ENCODE data around the gene RANBP9. TPM values are rescaled to one million over a fixed set of nuclear protein-coding genes. Genes with fewer than 3 reads are reported as not detected.
A peak's percentile ranks its signal among the peaks of the same experiment; 100 is the strongest.

Gene RANBP9
- total RNA-seq, 1 donor from 2014 or later: 40.4 TPM

- Mint-ChIP-seq H3K36me3 (no peaks in the 10 kb centered on the region), H3K27me3 (no peaks in the 10 kb centered on the region), H3K27ac (no peak overlapping the region), H3K4me3 (no peak overlapping the region), H3K9me3 (peaks cover 9% of the 10 kb centered on the region), H3K4me1 (ENCODE audit: unreplicated experiment) (peaks cover 7% of the 10 kb centered on the region)
- TF ChIP-seq CTCF (conservative IDR thresholded peaks at IDR 0.05): no peak
- no peak for DNase-seq (ENCODE audit: extremely low spot score, unreplicated experiment)
Observed at GRCh38 chr6:13716955-13717295, 5.3 kb upstream of the RANBP9 start.

- Mint-ChIP-seq H3K36me3 (no peaks in the 10 kb centered on the region), H3K27ac (no peak overlapping the region), H3K27me3 (no peaks in the 10 kb centered on the region), H3K4me1 (ENCODE audit: unreplicated experiment) (peaks cover 7% of the 10 kb centered on the region), H3K4me3 (no peak overlapping the region), H3K9me3 (peaks cover 9% of the 10 kb centered on the region)
- DNase-seq (ENCODE audit: extremely low spot score, unreplicated experiment): no peak
- TF ChIP-seq CTCF (conservative IDR thresholded peaks at IDR 0.05): no peak
Observed at GRCh38 chr6:13716225-13716954, 4.8 kb upstream of the RANBP9 start.

- DNase-seq (ENCODE audit: extremely low spot score, unreplicated experiment): no peak
- no peak for TF ChIP-seq CTCF (conservative IDR thresholded peaks at IDR 0.05)
- Mint-ChIP-seq H3K27ac (no peak overlapping the region), H3K36me3 (peaks cover under 1% of the 10 kb centered on the region), H3K27me3 (no peaks in the 10 kb centered on the region), H3K4me1 (ENCODE audit: unreplicated experiment) (peaks cover 7% of the 10 kb centered on the region), H3K9me3 (peaks cover 9% of the 10 kb centered on the region), H3K4me3 (no peak overlapping the region)
Observed at GRCh38 chr6:13715444-13715883, 3.8 kb upstream of the RANBP9 start.

- Mint-ChIP-seq H3K4me3 (peak overlapping the region; percentile 95), H3K27ac (peak overlapping the region; percentile 94), H3K9me3 (peaks cover 7% of the 10 kb centered on the region), H3K4me1 (ENCODE audit: unreplicated experiment) (peaks cover 26% of the 10 kb centered on the region), H3K27me3 (no peaks in the 10 kb centered on the region), H3K36me3 (peaks cover 7% of the 10 kb centered on the region)
- no peak for DNase-seq (ENCODE audit: extremely low spot score, unreplicated experiment)
- TF ChIP-seq CTCF (conservative IDR thresholded peaks at IDR 0.05): no peak
Observed at GRCh38 chr6:13712599-13712898, 914 bp upstream of the RANBP9 start.

GRCh38 chr6:13711324-13711732 is 307 bp downstream of the RANBP9 start:
- DNase-seq (ENCODE audit: extremely low spot score, unreplicated experiment): no peak
- peaks cover 26% of the 10 kb centered on the region for H3K4me1 Mint-ChIP-seq (ENCODE audit: unreplicated experiment)
- peaks cover 12% of the 10 kb centered on the region for H3K36me3 Mint-ChIP-seq
- H3K27me3 Mint-ChIP-seq: no peaks in the 10 kb centered on the region
- H3K9me3 Mint-ChIP-seq: peaks cover 3% of the 10 kb centered on the region
- no peak overlapping the region for H3K27ac Mint-ChIP-seq
- no peak for TF ChIP-seq CTCF (conservative IDR thresholded peaks at IDR 0.05)
- H3K4me3 Mint-ChIP-seq: no peak overlapping the region
